ENCODE measurements around the gene PHACTR1. TPM values are rescaled to one million over a fixed set of nuclear protein-coding genes. Genes with fewer than 3 reads are reported as not detected.

The PHACTR1 gene
- total RNA-seq, 1 experiment from 2014 or later = 0.21 TPM

GRCh38 chr6:12811519-12811918 lies 95.0 kb downstream of the PHACTR1 start:
- Mint-ChIP-seq H3K27ac (ENCODE audit: unreplicated experiment) (no peak overlapping the region), H3K36me3 (ENCODE audit: insufficient read depth, unreplicated experiment) (no peaks in the 10 kb centered on the region), H3K4me3 (ENCODE audit: low read depth, unreplicated experiment) (no peak overlapping the region), H3K9me3 (ENCODE audit: low read depth, unreplicated experiment) (no peaks in the 10 kb centered on the region), H3K4me1 (ENCODE audit: low read depth, unreplicated experiment) (no peaks in the 10 kb centered on the region), H3K27me3 (ENCODE audit: unreplicated experiment) (peaks cover 77% of the 10 kb centered on the region)
- BruUV-seq (replicated peaks) = no TSS peak
- CTCF ChIA-PET = no interaction called here
- no peak for TF ChIP-seq CTCF (IDR thresholded peaks at IDR 0.05; ENCODE audit: unreplicated experiment)
- no peak for DNase-seq
- intact Hi-C loops (cut with micrococcal nuclease; ENCODE audit: unreplicated experiment) = no loop called here

- TF ChIP-seq CTCF (IDR thresholded peaks at IDR 0.05; ENCODE audit: unreplicated experiment) = no peak
- no TSS peak for BruUV-seq (replicated peaks)
- intact Hi-C loops (cut with micrococcal nuclease; ENCODE audit: unreplicated experiment) = no loop called here
- H3K27me3 Mint-ChIP-seq (ENCODE audit: unreplicated experiment) = peaks cover 80% of the 10 kb centered on the region
- no peak overlapping the region for H3K27ac Mint-ChIP-seq (ENCODE audit: unreplicated experiment)
- H3K36me3 Mint-ChIP-seq (ENCODE audit: insufficient read depth, unreplicated experiment) = no peaks in the 10 kb centered on the region
- H3K4me3 Mint-ChIP-seq (ENCODE audit: low read depth, unreplicated experiment) = no peak overlapping the region
- no peaks in the 10 kb centered on the region for H3K4me1 Mint-ChIP-seq (ENCODE audit: low read depth, unreplicated experiment)
- no peak for DNase-seq
- CTCF ChIA-PET = interaction anchor here (0.6 kb wide), 1 partner anchor 146 kb away, joined by 8 read pairs; no protein-coding TSS in a partner anchor
- H3K9me3 Mint-ChIP-seq (ENCODE audit: low read depth, unreplicated experiment) = no peaks in the 10 kb centered on the region
Observed at GRCh38 chr6:12813321-12813720, 96.8 kb downstream of the PHACTR1 start.

- Mint-ChIP-seq H3K27ac (ENCODE audit: unreplicated experiment) (no peak overlapping the region), H3K4me1 (ENCODE audit: low read depth, unreplicated experiment) (no peaks in the 10 kb centered on the region), H3K36me3 (ENCODE audit: insufficient read depth, unreplicated experiment) (no peaks in the 10 kb centered on the region), H3K4me3 (ENCODE audit: low read depth, unreplicated experiment) (no peak overlapping the region), H3K9me3 (ENCODE audit: low read depth, unreplicated experiment) (no peaks in the 10 kb centered on the region), H3K27me3 (ENCODE audit: unreplicated experiment) (peaks cover 87% of the 10 kb centered on the region)
- no peak for TF ChIP-seq CTCF (IDR thresholded peaks at IDR 0.05; ENCODE audit: unreplicated experiment)
- BruUV-seq (replicated peaks) = no TSS peak
- no peak for DNase-seq
- CTCF ChIA-PET = interaction anchor here (0.6 kb wide), 1 partner anchor 145 kb away, joined by 8 read pairs; no protein-coding TSS in a partner anchor
- intact Hi-C loops (cut with micrococcal nuclease; ENCODE audit: unreplicated experiment) = no loop called here
Observed at GRCh38 chr6:12814015-12814414, 97.4 kb downstream of the PHACTR1 start.

- BruUV-seq (replicated peaks) = no TSS peak
- H3K4me1 Mint-ChIP-seq (ENCODE audit: low read depth, unreplicated experiment) = no peaks in the 10 kb centered on the region
- CTCF ChIA-PET = no interaction called here
- no peak for DNase-seq
- H3K27me3 Mint-ChIP-seq (ENCODE audit: unreplicated experiment) = peaks cover 93% of the 10 kb centered on the region
- no peaks in the 10 kb centered on the region for H3K36me3 Mint-ChIP-seq (ENCODE audit: insufficient read depth, unreplicated experiment)
- intact Hi-C loops (cut with micrococcal nuclease; ENCODE audit: unreplicated experiment) = no loop called here
- H3K4me3 Mint-ChIP-seq (ENCODE audit: low read depth, unreplicated experiment) = no peak overlapping the region
- no peak for TF ChIP-seq CTCF (IDR thresholded peaks at IDR 0.05; ENCODE audit: unreplicated experiment)
- no peak overlapping the region for H3K27ac Mint-ChIP-seq (ENCODE audit: unreplicated experiment)
- no peaks in the 10 kb centered on the region for H3K9me3 Mint-ChIP-seq (ENCODE audit: low read depth, unreplicated experiment)
Observed at GRCh38 chr6:12815089-12815488, 98.5 kb downstream of the PHACTR1 start.

All from Calu3 (cell line).